GM12891 (cell line): ENCODE data around the gene NFATC1.

Source experiments
- PAX5 ChIP-seq: IDR thresholded peaks from 2 replicates; pipeline ENCODE4 v1.6.1; 2011; ENCODE audit warnings: low read length, moderate library complexity, mild to moderate bottlenecking; ENCODE audit not compliant: insufficient read depth, severe bottlenecking
- POLR2A ChIP-seq: IDR thresholded peaks from 2 replicates; pipeline ENCODE4 v1.6.1; 2011; ENCODE audit warnings: low read depth, low read length, control low read depth
- POLR2AphosphoS5 ChIP-seq: IDR thresholded peaks from 2 replicates; pipeline ENCODE4 v1.6.1; 2011; ENCODE audit warnings: low read depth, low read length, control low read depth
- TAF1 ChIP-seq: IDR thresholded peaks from 2 replicates; pipeline ENCODE4 v1.6.1; 2011; ENCODE audit warnings: low read depth, low read length, control low read depth

- no peak for TF ChIP-seq POLR2A
- no peak for TF ChIP-seq POLR2AphosphoS5
- TF ChIP-seq PAX5 = no peak
- no peak for TF ChIP-seq TAF1
These were observed 94.3 kb downstream of the NFATC1 start for GRCh38 chr18:79489899-79490625.
